Ishikawa (cell line): ENCODE data around the gene TBC1D19.

ENCODE experiments used
- CEBPB ChIP-seq: IDR thresholded peaks from 2 replicates; pipeline ENCODE4 v1.6.1; 2012
- CREB1 ChIP-seq: IDR thresholded peaks from 2 replicates; pipeline ENCODE4 v1.6.1; 2012; ENCODE audit warnings: low read depth
- EGR1 ChIP-seq: IDR thresholded peaks from 2 replicates; pipeline ENCODE4 v1.6.1; 2012
- EP300 ChIP-seq: IDR thresholded peaks from 2 replicates; pipeline ENCODE4 v1.6.1; 2012; ENCODE audit warnings: borderline replicate concordance
- FOXM1 ChIP-seq: IDR thresholded peaks from 2 replicates; pipeline ENCODE4 v1.6.1; 2012; ENCODE audit warnings: low read depth, borderline replicate concordance
- NFIC ChIP-seq: IDR thresholded peaks from 2 replicates; pipeline ENCODE4 v1.6.1; 2012
- RAD21 ChIP-seq: IDR thresholded peaks from 2 replicates; pipeline ENCODE4 v1.6.1; 2012; ENCODE audit warnings: low read depth
- TAF1 ChIP-seq: IDR thresholded peaks from 2 replicates; pipeline ENCODE4 v1.6.1; 2012; ENCODE audit warnings: low read depth, mild to moderate bottlenecking
- TCF12 ChIP-seq: IDR thresholded peaks from 2 replicates; pipeline ENCODE4 v1.6.1; 2012; ENCODE audit warnings: low read depth
- TEAD4 ChIP-seq: IDR thresholded peaks from 2 replicates; pipeline ENCODE4 v1.6.1; 2012
- YY1 ChIP-seq: IDR thresholded peaks from 2 replicates; pipeline ENCODE4 v1.6.1; 2012; ENCODE audit warnings: low read depth
- ZBTB7A ChIP-seq: IDR thresholded peaks from 2 replicates; pipeline ENCODE4 v1.6.1; 2012; ENCODE audit warnings: low read depth
- TF ChIP-seq, protein P1 (sequence below): IDR thresholded peaks from 2 replicates; pipeline ENCODE4 v1.6.1; 2012
- TF ChIP-seq, protein P2 (sequence below): IDR thresholded peaks from 2 replicates; pipeline ENCODE4 v1.6.1; 2012; ENCODE audit warnings: low read depth, mild to moderate bottlenecking
- TF ChIP-seq, protein P3 (sequence below): IDR thresholded peaks from 2 replicates; pipeline ENCODE4 v1.6.1; 2012

Gene TBC1D19

DNA sequence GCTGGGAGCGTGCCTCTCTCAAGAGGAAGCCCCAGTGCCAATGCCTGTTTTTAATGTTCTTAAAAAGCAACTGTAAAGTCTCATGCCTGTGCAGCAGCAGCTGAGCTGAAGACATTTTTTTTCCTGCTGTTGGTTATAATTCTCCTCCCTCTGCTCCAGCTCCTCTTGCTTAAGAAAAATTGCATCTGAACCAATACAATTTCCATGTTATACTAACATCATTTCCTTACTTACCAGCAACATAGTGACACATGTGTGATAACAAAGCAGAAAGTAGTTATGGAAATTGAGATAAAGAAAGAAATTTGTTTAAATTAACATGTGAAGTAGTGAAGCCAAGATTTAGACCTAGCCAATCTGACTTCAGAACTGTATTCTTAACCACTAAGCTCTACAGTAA, 101.4 kb downstream of the TBC1D19 start:
- TF ChIP-seq EGR1 (no peak), NFIC (no peak), CREB1 (no peak), CEBPB (no peak), ZBTB7A (no peak), FOXM1 (no peak), EP300 (no peak), TCF12 (no peak), TAF1 (no peak), YY1 (no peak)
- TF ChIP-seq, protein P1, sequence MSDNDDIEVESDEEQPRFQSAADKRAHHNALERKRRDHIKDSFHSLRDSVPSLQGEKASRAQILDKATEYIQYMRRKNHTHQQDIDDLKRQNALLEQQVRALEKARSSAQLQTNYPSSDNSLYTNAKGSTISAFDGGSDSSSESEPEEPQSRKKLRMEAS: no peak
- TF ChIP-seq, protein P2, sequence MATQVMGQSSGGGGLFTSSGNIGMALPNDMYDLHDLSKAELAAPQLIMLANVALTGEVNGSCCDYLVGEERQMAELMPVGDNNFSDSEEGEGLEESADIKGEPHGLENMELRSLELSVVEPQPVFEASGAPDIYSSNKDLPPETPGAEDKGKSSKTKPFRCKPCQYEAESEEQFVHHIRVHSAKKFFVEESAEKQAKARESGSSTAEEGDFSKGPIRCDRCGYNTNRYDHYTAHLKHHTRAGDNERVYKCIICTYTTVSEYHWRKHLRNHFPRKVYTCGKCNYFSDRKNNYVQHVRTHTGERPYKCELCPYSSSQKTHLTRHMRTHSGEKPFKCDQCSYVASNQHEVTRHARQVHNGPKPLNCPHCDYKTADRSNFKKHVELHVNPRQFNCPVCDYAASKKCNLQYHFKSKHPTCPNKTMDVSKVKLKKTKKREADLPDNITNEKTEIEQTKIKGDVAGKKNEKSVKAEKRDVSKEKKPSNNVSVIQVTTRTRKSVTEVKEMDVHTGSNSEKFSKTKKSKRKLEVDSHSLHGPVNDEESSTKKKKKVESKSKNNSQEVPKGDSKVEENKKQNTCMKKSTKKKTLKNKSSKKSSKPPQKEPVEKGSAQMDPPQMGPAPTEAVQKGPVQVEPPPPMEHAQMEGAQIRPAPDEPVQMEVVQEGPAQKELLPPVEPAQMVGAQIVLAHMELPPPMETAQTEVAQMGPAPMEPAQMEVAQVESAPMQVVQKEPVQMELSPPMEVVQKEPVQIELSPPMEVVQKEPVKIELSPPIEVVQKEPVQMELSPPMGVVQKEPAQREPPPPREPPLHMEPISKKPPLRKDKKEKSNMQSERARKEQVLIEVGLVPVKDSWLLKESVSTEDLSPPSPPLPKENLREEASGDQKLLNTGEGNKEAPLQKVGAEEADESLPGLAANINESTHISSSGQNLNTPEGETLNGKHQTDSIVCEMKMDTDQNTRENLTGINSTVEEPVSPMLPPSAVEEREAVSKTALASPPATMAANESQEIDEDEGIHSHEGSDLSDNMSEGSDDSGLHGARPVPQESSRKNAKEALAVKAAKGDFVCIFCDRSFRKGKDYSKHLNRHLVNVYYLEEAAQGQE: no peak

DNA sequence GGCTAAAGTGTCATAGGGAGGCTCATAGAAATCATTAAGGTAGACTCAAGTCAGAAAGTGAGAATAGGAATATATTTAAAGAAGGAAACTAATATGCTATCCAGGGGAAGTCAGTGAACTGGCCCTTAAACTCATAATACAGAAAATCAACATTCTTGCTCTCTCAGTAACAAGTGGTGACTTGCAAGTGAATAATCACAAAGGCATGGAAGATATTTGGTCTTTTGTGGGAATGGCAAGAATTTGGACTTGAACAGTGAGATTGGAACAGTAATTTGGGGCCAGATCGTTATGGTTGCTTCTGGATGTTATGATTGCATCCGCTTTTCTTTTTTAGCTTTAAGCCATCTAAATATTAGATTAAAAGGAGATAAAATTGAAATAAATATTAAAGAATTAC, 103.8 kb downstream of the TBC1D19 start:
- TF ChIP-seq TEAD4: peak; percentile 74
- TF ChIP-seq, protein P3, sequence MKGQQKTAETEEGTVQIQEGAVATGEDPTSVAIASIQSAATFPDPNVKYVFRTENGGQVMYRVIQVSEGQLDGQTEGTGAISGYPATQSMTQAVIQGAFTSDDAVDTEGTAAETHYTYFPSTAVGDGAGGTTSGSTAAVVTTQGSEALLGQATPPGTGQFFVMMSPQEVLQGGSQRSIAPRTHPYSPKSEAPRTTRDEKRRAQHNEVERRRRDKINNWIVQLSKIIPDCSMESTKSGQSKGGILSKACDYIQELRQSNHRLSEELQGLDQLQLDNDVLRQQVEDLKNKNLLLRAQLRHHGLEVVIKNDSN: no peak

DNA sequence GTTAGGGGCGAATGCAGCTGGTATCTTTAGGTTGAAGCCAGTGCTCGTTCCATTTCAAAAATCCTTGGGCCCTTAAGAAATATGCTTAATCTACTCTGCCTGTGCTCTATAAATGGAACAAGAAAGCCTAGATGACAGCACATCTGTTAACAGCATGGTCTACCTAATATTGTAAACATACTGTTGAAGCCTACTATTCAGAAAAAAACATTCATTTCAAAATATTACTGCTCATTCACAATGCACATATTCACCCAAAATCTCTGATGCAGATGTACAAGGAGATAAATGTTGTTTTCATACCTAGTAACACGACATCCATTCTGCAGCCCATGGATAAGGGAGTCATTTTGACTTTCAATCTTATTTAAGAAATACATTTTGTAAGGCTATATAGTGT, 106.6 kb downstream of the TBC1D19 start:
- no peak for TF ChIP-seq TCF12
- no peak for TF ChIP-seq RAD21
- no peak for TF ChIP-seq EGR1
- no peak for TF ChIP-seq CEBPB
- no peak for TF ChIP-seq EP300
- no peak for TF ChIP-seq NFIC
- no peak for TF ChIP-seq FOXM1

DNA sequence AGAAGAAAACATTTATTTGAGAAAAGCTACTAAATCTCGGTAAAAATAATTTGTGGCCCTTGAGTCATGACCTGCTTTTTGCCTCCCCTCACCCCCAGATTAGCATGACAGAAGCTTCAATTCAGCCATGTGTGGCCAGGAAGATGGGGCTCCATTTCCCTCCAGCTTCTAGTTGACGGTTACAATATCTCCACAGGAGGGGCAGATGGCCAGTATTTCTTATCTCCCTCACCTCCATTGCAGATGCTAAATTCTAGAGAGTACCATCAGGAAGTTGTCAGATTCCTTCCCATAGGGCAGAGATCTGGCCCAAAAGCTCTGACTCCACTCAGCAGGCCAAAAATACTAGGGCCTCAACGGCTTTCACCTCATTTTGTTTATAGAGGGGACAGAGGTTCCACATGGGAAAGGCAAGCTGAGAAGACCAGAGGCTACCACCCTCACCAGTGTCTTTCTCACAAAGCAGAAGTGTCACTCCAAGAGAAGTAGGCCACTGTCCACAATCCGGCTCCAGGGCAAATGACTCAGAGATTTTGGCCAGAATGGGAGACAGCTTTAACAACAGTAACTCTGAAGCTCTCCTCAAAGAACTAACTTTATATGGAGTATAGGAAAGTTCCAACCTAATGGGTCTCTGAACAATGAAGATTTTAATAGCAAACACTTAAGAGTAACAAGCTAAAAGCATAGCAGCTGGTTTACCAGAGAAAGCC, 108.3 kb downstream of the TBC1D19 start:
- TF ChIP-seq EGR1: no peak
- no peak for TF ChIP-seq RAD21
- no peak for TF ChIP-seq TEAD4
- TF ChIP-seq TCF12: no peak
- TF ChIP-seq, protein P2: no peak
- TF ChIP-seq CREB1: no peak
- no peak for TF ChIP-seq FOXM1
- TF ChIP-seq, protein P3: no peak
- no peak for TF ChIP-seq CEBPB
- TF ChIP-seq ZBTB7A: no peak
- no peak for TF ChIP-seq NFIC
- no peak for TF ChIP-seq YY1
- TF ChIP-seq, protein P1: no peak
- no peak for TF ChIP-seq TAF1
- TF ChIP-seq EP300: no peak

DNA sequence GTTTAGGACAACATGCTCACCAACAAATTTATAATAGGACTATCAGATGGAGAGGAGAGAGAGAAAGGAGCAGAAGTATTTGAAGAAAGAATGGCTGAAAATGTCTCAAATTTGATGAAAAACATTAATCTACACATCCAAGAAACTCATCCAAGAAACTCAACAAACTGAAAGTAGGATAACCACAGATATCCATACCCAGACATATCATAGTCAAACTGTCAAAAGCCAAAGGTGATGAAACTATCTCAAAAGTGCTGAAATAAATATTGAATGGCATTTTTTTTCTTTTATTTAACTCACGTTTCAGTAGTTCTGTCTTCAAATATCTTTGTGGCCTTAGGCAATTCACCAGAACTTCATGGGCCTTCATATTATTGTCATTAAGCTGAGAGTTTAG, 116.2 kb downstream of the TBC1D19 start:
- TF ChIP-seq, protein P3: no peak
- TF ChIP-seq, protein P1: no peak
- TF ChIP-seq, protein P2: no peak
- TF ChIP-seq TAF1: no peak
- no peak for TF ChIP-seq ZBTB7A
- no peak for TF ChIP-seq EGR1
- TF ChIP-seq TEAD4: no peak
- no peak for TF ChIP-seq YY1
